GM19372 (cell line): ENCODE measurements around the gene FAF1.
"Not testable (repeated sequence)": the region's sequence is repeated elsewhere in the genome, so short reads cannot be mapped to it uniquely, and the experiment has no call there.

ENCODE experiments used
- ATAC-seq: cut with Tn5 transposase; IDR thresholded peaks from one replicate; pipeline ENCODE4 v1.9.1; 2021; ENCODE audit warnings: mild to moderate bottlenecking, low read depth, moderate library complexity; ENCODE audit not compliant: unreplicated experiment

The FAF1 gene

DNA sequence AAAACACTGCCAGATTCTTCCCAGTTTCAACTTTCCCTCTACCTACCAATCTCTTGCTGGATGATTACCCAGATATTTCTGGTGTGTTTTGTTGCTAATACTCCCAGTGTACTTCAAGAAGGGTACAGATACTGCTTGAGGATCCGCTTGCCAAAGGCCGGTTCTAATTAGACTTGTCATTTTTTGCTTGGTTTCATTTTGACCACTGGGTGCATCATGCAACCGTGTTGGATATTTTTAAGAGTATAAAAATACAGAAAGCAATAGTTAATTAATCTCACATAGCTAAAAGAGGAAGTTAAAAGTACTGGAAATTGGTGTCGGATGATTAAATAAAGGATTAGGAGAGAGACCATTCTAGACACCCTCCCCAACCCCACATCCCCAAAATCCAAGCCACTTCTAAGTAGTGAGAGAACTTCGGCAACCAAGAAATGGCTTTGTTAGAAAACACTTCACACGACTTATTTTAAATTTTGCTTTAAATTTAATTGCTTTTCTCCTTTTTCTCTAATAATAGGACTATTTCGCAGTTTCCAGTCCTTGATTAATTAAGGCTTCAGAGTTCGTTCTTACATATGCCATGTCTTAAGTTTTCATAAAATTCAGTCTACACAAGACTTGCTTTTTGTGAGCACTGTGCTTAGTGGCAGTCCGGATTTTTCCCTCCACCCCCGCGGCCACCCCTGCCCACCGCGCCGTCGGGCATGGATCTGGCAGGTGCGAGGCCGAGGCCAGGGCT, 7.5 kb upstream of the FAF1 start:
- ATAC-seq: no peak

- no peak for ATAC-seq
These were observed 6.9 kb upstream of the FAF1 start for GRCh38 chr1:50966991-50967390.

DNA sequence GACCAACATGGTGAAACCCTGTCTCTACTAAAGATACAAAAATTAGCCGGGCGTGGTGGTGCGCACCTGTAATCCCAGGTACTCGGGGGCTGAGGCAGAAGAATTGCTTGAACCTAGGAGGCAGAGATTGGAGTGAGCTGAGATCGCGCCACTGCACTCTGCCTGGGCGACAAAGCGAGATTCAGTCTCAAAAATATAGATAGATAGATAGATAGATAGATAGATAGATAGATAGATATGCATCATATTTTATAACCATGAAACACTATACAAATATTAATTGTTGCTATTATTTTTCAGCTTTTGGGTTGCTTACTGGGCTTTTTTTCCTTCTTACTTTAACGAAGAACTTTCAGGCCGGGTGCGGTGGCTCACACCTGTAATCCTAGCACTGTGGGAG, 4.8 kb upstream of the FAF1 start:
- ATAC-seq: no peak

- no peak for ATAC-seq
These were observed 659 bp downstream of the FAF1 start for GRCh38 chr1:50959303-50959912.

DNA sequence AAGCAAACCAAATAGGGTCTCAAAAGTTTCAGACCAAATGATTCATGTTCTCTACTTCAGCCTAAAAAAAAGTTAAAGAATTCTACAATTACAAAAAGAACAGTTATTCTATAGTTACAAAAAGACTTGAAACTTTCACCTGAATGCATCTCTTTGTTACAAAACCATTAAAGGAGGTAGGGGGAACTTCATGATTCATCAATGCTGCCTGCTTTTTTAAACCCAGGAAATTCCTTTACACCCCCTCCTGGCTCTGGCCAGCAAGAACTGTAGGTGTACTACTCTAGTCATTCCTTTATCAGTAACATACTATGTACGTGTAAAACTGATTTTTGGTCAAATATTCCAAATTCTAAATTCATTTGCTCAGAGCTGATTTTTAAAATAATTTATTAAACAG, 5.0 kb downstream of the FAF1 start:
- ATAC-seq: no peak

- not testable (repeated sequence) for ATAC-seq
These were observed 7.5 kb downstream of the FAF1 start for GRCh38 chr1:50952566-50952965.

- ATAC-seq: no peak
These were observed 9.7 kb downstream of the FAF1 start for GRCh38 chr1:50950396-50950795.

DNA sequence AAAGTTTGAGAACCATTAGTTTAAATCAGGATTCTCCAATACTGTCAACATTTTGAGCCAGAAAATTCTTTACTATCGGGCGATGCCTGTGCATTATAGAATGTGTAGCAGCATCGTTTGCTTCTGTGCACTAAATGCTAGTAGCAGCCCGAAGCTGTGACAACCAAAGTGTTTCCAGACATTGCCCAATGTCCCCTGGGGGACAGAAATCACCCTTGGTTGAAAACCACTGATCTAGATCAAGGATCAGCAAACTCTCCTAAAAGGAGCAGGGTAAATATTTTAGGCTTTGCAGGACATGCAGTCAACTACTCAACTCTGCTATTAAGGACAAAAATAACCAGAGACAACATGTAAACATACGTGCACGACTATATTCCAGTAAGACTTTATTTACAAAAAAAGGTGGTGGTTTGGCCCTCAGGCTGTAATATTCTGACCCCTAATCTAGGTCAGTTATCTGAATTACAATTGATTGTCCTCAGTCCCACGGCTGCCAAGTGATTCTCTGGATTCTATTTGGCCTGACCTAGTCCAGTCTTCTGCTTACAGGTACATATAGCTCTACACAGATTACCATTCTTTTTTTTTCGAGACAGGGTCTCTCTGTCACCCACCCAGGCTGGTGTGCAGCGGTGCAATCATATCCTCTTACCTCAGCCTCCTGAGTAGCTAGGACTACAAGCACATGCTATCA, 10.6 kb downstream of the FAF1 start:
- ATAC-seq: no peak

GRCh38 chr1:50942334-50942733, 17.7 kb downstream of the FAF1 start:
- no peak for ATAC-seq

- no peak for ATAC-seq
These were observed 19.8 kb downstream of the FAF1 start for GRCh38 chr1:50940291-50940690.

GRCh38 chr1:50936321-50936720, 23.7 kb downstream of the FAF1 start:
- ATAC-seq: no peak

- not testable (repeated sequence) for ATAC-seq
These were observed 24.8 kb downstream of the FAF1 start for GRCh38 chr1:50935276-50935675.

- no peak for ATAC-seq
These were observed 25.2 kb downstream of the FAF1 start for GRCh38 chr1:50934838-50935237.

DNA sequence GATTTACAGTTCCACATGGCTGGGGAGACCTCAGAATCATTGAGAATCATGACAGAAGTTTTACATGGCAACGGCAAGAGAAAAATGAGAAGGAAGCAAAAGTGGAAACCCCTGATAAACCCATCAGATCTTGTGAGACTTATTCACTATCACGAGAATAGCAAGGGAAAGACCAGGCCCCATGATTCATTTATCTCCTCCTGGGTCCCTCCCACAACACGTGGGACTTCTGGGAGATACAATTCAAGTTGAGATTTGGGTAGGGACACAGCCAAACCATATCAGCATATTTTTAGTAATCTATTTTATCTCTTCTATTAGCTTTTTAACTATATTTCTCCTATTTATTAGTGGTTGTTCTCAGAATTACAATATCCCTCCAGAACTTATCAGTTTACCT, 26.3 kb downstream of the FAF1 start:
- ATAC-seq: not testable (repeated sequence)

DNA sequence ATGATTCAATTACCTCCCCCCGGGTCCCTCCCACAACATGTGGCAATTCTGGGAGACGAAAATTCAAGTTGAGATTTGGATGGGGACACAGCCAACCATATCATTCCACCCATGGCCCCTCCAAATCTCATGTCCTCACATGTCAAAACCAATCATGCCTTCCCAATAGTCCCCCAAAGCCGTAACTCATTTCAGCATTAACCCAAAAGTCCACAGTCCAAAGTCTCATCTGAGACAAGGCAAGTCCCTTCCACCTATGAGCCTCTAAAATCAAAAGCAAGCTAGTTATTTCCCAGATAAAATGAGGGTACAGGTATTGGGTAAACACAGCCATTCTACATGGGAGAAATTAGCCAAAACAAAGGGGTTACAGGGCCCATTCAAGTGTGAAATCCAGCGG, 28.0 kb downstream of the FAF1 start:
- not testable (repeated sequence) for ATAC-seq

DNA sequence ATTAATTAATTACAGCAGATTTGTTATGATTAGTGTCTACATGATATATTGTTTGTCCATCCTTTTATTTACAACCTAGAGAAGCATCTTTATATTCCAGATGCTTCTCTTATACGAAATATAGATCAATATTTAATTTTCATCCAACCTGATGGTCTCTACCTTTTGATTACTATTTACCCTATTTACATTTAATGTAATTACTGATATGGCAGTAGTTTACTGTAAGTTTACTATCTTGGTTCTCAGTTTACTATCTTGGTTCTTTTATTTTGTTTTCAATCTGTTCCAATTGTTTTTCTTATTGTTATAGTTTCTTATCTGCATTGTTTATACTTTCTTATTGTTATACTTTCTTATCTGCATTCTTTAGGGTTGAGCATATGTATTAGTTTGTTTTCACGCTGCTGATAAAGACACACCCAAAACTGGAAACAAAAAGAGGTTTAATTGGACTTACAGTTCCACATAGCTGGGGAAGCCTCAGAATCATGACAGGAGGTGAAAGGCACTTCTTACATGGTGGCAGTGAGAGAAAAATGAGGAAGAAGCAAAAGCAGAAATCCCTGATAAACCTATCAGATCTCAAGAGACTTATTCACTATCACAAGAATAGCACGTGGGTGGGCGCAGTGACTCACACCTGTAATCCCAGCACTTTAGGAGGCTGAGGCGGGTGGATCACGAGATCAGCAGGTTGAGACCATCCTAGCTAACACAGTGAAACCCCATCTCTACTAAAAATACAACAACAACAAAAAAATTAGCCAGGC, 28.9 kb downstream of the FAF1 start:
- ATAC-seq: no peak

GRCh38 chr1:50930193-50930592, 29.9 kb downstream of the FAF1 start:
- no peak for ATAC-seq

DNA sequence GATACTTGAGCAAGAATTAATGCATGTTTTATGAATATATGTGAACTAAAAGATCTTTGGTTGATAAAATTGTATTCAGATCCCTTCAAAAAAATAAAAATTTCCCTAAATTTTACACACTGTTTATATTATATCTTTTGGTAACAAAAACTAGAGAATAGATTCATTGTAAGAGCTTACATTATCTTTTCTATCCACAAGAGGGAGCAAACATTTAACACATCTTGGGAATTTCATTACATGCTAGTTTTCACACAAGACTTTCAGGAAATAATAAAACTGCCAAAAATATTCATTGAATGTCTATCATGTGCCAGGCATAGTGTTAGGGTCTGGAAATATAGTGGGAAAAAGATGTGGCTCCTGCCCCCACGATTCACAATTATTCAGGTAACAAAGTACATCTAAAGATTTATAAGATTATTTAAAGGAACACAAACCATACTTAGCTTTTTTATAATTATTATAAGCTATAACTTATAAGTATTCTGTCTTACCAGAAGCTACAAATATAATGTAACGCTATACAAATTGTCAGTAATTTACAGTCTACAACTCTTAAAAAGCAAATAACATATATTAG, 30.6 kb downstream of the FAF1 start:
- no peak for ATAC-seq

DNA sequence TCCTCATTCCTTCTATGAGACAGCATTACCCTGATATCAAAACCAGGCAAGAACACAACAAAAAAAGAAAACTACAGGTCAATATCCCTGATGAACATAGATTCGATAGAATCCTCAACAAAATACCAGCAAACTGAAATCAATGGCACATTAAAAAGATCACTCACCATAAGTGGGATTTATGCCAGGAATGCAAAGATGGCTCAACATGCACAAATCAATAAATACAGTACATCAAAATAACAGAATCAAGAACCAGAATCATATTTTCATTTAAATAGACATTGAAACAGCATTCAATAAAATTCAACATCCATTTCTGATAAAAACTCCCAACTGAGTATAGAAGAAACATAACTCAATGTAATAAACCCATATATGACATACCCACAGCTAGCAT, 36.5 kb downstream of the FAF1 start:
- ATAC-seq: no peak

GRCh38 chr1:50921029-50921428, 39.0 kb downstream of the FAF1 start:
- ATAC-seq: no peak

DNA sequence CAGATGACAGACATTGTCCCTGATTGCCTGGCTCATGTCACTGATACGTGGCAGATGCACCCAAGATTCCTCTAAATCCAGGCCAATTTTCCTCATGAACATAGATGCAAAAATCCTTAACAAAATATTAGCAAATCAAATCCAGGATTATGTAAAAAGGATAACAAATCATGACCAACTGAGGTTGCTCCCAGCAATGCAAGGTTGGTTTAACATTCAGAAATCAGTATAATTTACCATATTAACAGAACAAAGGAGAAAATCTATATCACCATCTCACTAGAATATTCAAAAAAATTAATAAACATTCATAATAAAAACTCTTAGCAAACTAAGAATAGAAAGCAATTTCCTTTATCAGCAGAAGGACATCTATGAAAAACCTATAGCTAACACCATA, 39.7 kb downstream of the FAF1 start:
- no peak for ATAC-seq
